Measurements from ENCODE around the gene KCNT1. TPM values are rescaled to one million over a fixed set of nuclear protein-coding genes. Genes with fewer than 3 reads are reported as not detected.

Gene KCNT1
- total RNA-seq, 1 donor from 2014 or later: not detected

- H3K27ac Mint-ChIP-seq (ENCODE audit: unreplicated experiment): no peak overlapping the region
- TF ChIP-seq CTCF (IDR thresholded peaks at IDR 0.05; ENCODE audit: insufficient read depth, low read depth, low read length): no peak
- TF ChIP-seq EZH2 (IDR thresholded peaks at IDR 0.05; ENCODE audit: insufficient read depth, low read length): no peak
- H3K36me3 ChIP-seq (ENCODE audit: insufficient read depth, low read length): no peaks in the 10 kb centered on the region
Measured at GRCh38 chr9:135657416-135657815, 44.6 kb upstream of the KCNT1 start.

GRCh38 chr9:135659252-135659651 lies 42.7 kb upstream of the KCNT1 start:
- H3K9me3 ChIP-seq (ENCODE audit: insufficient read depth, low read depth, low read length): peaks cover 3% of the 10 kb centered on the region
- H3K4me1 Mint-ChIP-seq (ENCODE audit: low read depth, unreplicated experiment): peaks cover 7% of the 10 kb centered on the region
- TF ChIP-seq CTCF (IDR thresholded peaks at IDR 0.05; ENCODE audit: insufficient read depth, low read depth, low read length): no peak
- DNase-seq (ENCODE audit: low read depth): no peak
- H3K4me2 ChIP-seq (ENCODE audit: low read length): no peak overlapping the region
- H3K27me3 Mint-ChIP-seq (ENCODE audit: low read depth, unreplicated experiment): peaks cover 24% of the 10 kb centered on the region
- no peaks in the 10 kb centered on the region for H3K36me3 ChIP-seq (ENCODE audit: insufficient read depth, low read length)
- H3K4me1 ChIP-seq (ENCODE audit: insufficient read depth, low read length): no peaks in the 10 kb centered on the region
- no peak overlapping the region for H3K4me3 ChIP-seq (ENCODE audit: insufficient read depth, low read depth, low read length)
- H3K27me3 ChIP-seq (ENCODE audit: insufficient read depth, low read length): no peaks in the 10 kb centered on the region
- peaks cover 16% of the 10 kb centered on the region for H3K9me3 Mint-ChIP-seq (ENCODE audit: unreplicated experiment)
- H3K27ac Mint-ChIP-seq (ENCODE audit: unreplicated experiment): no peak overlapping the region
- H3K4me3 Mint-ChIP-seq (ENCODE audit: unreplicated experiment): no peak overlapping the region
- H3K79me2 ChIP-seq (ENCODE audit: insufficient read depth, low read length): no peaks in the 10 kb centered on the region
- no peak overlapping the region for H3K27ac ChIP-seq (ENCODE audit: low read depth, low read length)
- H4K20me1 ChIP-seq (ENCODE audit: insufficient read depth, low read length): no peaks in the 10 kb centered on the region
- H3K9ac ChIP-seq (ENCODE audit: low read length): no peak overlapping the region
- H2AFZ ChIP-seq (ENCODE audit: low read depth, low read length): no peak overlapping the region
- FAIRE-seq: no peak
- H3K36me3 Mint-ChIP-seq (ENCODE audit: low read depth, unreplicated experiment): no peaks in the 10 kb centered on the region

More at GRCh38 chr9:135657416-135657815, 44.6 kb upstream of the KCNT1 start:
- peaks cover 3% of the 10 kb centered on the region for H3K9me3 ChIP-seq (ENCODE audit: insufficient read depth, low read depth, low read length)
- Mint-ChIP-seq H3K4me3 (ENCODE audit: unreplicated experiment) (no peak overlapping the region), H3K4me1 (ENCODE audit: low read depth, unreplicated experiment) (peaks cover 6% of the 10 kb centered on the region), H3K36me3 (ENCODE audit: low read depth, unreplicated experiment) (no peaks in the 10 kb centered on the region), H3K9me3 (ENCODE audit: unreplicated experiment) (peaks cover 19% of the 10 kb centered on the region), H3K27me3 (ENCODE audit: low read depth, unreplicated experiment) (peaks cover 24% of the 10 kb centered on the region)
- H2AFZ ChIP-seq (ENCODE audit: low read depth, low read length): no peak overlapping the region
- no peaks in the 10 kb centered on the region for H4K20me1 ChIP-seq (ENCODE audit: insufficient read depth, low read length)
- no peak overlapping the region for H3K4me2 ChIP-seq (ENCODE audit: low read length)
- H3K9ac ChIP-seq (ENCODE audit: low read length): no peak overlapping the region
- H3K4me1 ChIP-seq (ENCODE audit: insufficient read depth, low read length): no peaks in the 10 kb centered on the region
- no peak overlapping the region for H3K27ac ChIP-seq (ENCODE audit: low read depth, low read length)
- H3K79me2 ChIP-seq (ENCODE audit: insufficient read depth, low read length): no peaks in the 10 kb centered on the region
- H3K4me3 ChIP-seq (ENCODE audit: insufficient read depth, low read depth, low read length): no peak overlapping the region
- no peaks in the 10 kb centered on the region for H3K27me3 ChIP-seq (ENCODE audit: insufficient read depth, low read length)
- DNase-seq (ENCODE audit: low read depth) (no peak), FAIRE-seq (no peak)

GRCh38 chr9:135660407-135660806 lies 41.6 kb upstream of the KCNT1 start:
- H3K79me2 ChIP-seq (ENCODE audit: insufficient read depth, low read length): no peaks in the 10 kb centered on the region
- no peak for FAIRE-seq
- no peaks in the 10 kb centered on the region for H4K20me1 ChIP-seq (ENCODE audit: insufficient read depth, low read length)
- DNase-seq (ENCODE audit: low read depth): no peak
- H2AFZ ChIP-seq (ENCODE audit: low read depth, low read length): no peak overlapping the region
- peaks cover 14% of the 10 kb centered on the region for H3K9me3 Mint-ChIP-seq (ENCODE audit: unreplicated experiment)
- H3K9me3 ChIP-seq (ENCODE audit: insufficient read depth, low read depth, low read length): peaks cover 3% of the 10 kb centered on the region
- no peak overlapping the region for H3K9ac ChIP-seq (ENCODE audit: low read length)
- no peaks in the 10 kb centered on the region for H3K27me3 ChIP-seq (ENCODE audit: insufficient read depth, low read length)
- no peak overlapping the region for H3K4me3 Mint-ChIP-seq (ENCODE audit: unreplicated experiment)
- H3K4me1 ChIP-seq (ENCODE audit: insufficient read depth, low read length): no peaks in the 10 kb centered on the region
- peaks cover under 1% of the 10 kb centered on the region for H3K36me3 Mint-ChIP-seq (ENCODE audit: low read depth, unreplicated experiment)
- no peak overlapping the region for H3K4me2 ChIP-seq (ENCODE audit: low read length)
- H3K4me3 ChIP-seq (ENCODE audit: insufficient read depth, low read depth, low read length): no peak overlapping the region
- H3K27me3 Mint-ChIP-seq (ENCODE audit: low read depth, unreplicated experiment): peaks cover 22% of the 10 kb centered on the region
- no peak overlapping the region for H3K27ac Mint-ChIP-seq (ENCODE audit: unreplicated experiment)
- no peaks in the 10 kb centered on the region for H3K36me3 ChIP-seq (ENCODE audit: insufficient read depth, low read length)
- no peak for TF ChIP-seq CTCF (IDR thresholded peaks at IDR 0.05; ENCODE audit: insufficient read depth, low read depth, low read length)
- TF ChIP-seq EZH2 (IDR thresholded peaks at IDR 0.05; ENCODE audit: insufficient read depth, low read length): no peak
- H3K27ac ChIP-seq (ENCODE audit: low read depth, low read length): no peak overlapping the region
- peaks cover 7% of the 10 kb centered on the region for H3K4me1 Mint-ChIP-seq (ENCODE audit: low read depth, unreplicated experiment)
